Left ventricle myocardium inferior (tissue), 1 donor: ENCODE data around the gene ANKRD61. TPM values are rescaled to one million over a fixed set of nuclear protein-coding genes. Genes with fewer than 3 reads are reported as not detected.
A peak's percentile ranks its signal among the peaks of the same experiment; 100 is the strongest.

Source experiments
- DNase-seq: peaks from one replicate; pipeline ENCODE4 v3.0.0-alpha.2; 2020
- H3K27ac ChIP-seq: fragments of 200-600 bp; replicated peaks from 2 replicates; pipeline ENCODE4 v1.8.0; 2021
- H3K27me3 ChIP-seq: fragments of 200-600 bp; 2 replicates; pipeline ENCODE4 v1.8.0; 2021; ENCODE audit warnings: low read depth
- H3K36me3 ChIP-seq: fragments of 200-600 bp; 2 replicates; pipeline ENCODE4 v1.8.0; 2021
- H3K4me1 ChIP-seq: fragments of 200-600 bp; 2 replicates; pipeline ENCODE4 v1.8.0; 2021
- H3K4me3 ChIP-seq: fragments of 200-600 bp; 2 replicates; pipeline ENCODE4 v1.8.0; 2021; ENCODE audit warnings: mild to moderate bottlenecking, moderate library complexity
- H3K9me3 ChIP-seq: fragments of 200-600 bp; replicated peaks from 2 replicates; pipeline ENCODE4 v1.8.0; 2021
- intact Hi-C: fragments of 100-400 bp; cut with micrococcal nuclease; formaldehyde crosslinking; loops from one replicate; pipeline ENCODE4 v1.11.0; 2022
- total RNA-seq: library from RNA; stranded (reverse); fragmentation: NEBNext Ultra II Directional; extraction: Animal tissue kit (Norgen Biotek cat#: 25700); gene quantifications from one replicate; pipeline ENCODE4 v1.2.1, GENCODE V29; 2021
- TF ChIP-seq, protein P1 (sequence below): fragments of 200-600 bp; IDR thresholded peaks from 2 replicates; pipeline ENCODE4 v1.8.0; 2021; ENCODE audit warnings: antibody characterized with exemption, mild to moderate bottlenecking, borderline replicate concordance
- donor health status: DM: no; HTN: yes; CAD: no; lungs with severe emphysema.

Gene ANKRD61
- total RNA-seq, 1 donor from 2014 or later: not detected

DNA sequence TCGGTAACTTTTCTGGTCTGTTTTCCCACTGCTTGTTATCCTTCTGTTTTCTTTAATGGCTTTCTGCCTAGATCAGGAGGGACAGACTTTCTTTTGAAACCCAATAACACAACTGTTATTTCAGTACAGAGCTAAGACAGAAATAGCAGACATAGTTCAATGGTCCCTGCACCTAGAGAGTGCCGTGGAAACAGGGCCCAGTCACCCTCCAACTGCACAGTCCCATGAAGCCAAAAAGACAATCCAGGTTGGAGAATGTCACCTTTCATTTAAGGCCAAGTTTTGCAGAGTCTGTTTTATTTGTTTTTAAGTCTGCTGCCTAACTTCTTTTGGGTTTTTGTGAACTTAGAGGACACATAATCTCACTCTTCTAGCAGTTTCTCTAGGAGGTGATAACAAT is 19.6 kb upstream of the ANKRD61 start:
- H3K36me3 ChIP-seq: peaks cover 19% of the 10 kb centered on the region
- no peak overlapping the region for H3K4me3 ChIP-seq
- DNase-seq: no peak
- H3K27ac ChIP-seq: peak overlapping the region; percentile 99
- TF ChIP-seq, protein P1, sequence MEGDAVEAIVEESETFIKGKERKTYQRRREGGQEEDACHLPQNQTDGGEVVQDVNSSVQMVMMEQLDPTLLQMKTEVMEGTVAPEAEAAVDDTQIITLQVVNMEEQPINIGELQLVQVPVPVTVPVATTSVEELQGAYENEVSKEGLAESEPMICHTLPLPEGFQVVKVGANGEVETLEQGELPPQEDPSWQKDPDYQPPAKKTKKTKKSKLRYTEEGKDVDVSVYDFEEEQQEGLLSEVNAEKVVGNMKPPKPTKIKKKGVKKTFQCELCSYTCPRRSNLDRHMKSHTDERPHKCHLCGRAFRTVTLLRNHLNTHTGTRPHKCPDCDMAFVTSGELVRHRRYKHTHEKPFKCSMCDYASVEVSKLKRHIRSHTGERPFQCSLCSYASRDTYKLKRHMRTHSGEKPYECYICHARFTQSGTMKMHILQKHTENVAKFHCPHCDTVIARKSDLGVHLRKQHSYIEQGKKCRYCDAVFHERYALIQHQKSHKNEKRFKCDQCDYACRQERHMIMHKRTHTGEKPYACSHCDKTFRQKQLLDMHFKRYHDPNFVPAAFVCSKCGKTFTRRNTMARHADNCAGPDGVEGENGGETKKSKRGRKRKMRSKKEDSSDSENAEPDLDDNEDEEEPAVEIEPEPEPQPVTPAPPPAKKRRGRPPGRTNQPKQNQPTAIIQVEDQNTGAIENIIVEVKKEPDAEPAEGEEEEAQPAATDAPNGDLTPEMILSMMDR: no peak
- intact Hi-C loops: no loop called here
- H3K4me1 ChIP-seq: peaks cover 82% of the 10 kb centered on the region
- H3K9me3 ChIP-seq: no peaks in the 10 kb centered on the region
- no peaks in the 10 kb centered on the region for H3K27me3 ChIP-seq

- H3K4me3 ChIP-seq: no peak overlapping the region
- peak overlapping the region; percentile 99 for H3K27ac ChIP-seq
- intact Hi-C loops: no loop called here
- no peaks in the 10 kb centered on the region for H3K9me3 ChIP-seq
- no peaks in the 10 kb centered on the region for H3K27me3 ChIP-seq
- H3K36me3 ChIP-seq: peaks cover 29% of the 10 kb centered on the region
- no peak for DNase-seq
- peaks cover 78% of the 10 kb centered on the region for H3K4me1 ChIP-seq
- TF ChIP-seq, protein P1: no peak
These were observed 18.6 kb upstream of the ANKRD61 start for GRCh38 chr7:6012355-6013104.

GRCh38 chr7:6015917-6016652 is 15.1 kb upstream of the ANKRD61 start:
- Histone ChIP-seq H3K27ac (peak overlapping the region; percentile 70), H3K27me3 (no peaks in the 10 kb centered on the region), H3K4me3 (no peak overlapping the region), H3K4me1 (peaks cover 46% of the 10 kb centered on the region), H3K9me3 (no peaks in the 10 kb centered on the region), H3K36me3 (peaks cover 64% of the 10 kb centered on the region)
- intact Hi-C loops: no loop called here
- peak; percentile 74 for DNase-seq
- TF ChIP-seq, protein P1: no peak

DNA sequence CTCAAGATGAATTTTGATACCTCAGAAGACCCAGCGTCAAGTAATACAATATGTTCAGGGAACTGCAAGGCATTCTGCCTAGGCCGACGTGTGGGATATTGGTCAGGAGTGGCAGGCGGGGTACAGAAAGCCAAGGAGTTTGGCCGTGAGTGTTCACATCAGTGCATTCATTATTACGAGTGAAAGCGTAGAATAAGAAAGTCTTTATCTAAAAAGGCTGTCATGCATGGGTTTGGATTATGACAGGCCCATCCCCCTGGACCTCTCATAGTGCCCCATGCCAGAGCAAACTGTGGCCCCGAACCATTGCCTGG is 14.6 kb upstream of the ANKRD61 start:
- Histone ChIP-seq H3K27ac (peak overlapping the region; percentile 70), H3K27me3 (no peaks in the 10 kb centered on the region), H3K4me1 (peaks cover 41% of the 10 kb centered on the region), H3K4me3 (no peak overlapping the region), H3K36me3 (peaks cover 70% of the 10 kb centered on the region), H3K9me3 (no peaks in the 10 kb centered on the region)
- TF ChIP-seq, protein P1: no peak
- no peak for DNase-seq
- intact Hi-C loops: no loop called here

DNA sequence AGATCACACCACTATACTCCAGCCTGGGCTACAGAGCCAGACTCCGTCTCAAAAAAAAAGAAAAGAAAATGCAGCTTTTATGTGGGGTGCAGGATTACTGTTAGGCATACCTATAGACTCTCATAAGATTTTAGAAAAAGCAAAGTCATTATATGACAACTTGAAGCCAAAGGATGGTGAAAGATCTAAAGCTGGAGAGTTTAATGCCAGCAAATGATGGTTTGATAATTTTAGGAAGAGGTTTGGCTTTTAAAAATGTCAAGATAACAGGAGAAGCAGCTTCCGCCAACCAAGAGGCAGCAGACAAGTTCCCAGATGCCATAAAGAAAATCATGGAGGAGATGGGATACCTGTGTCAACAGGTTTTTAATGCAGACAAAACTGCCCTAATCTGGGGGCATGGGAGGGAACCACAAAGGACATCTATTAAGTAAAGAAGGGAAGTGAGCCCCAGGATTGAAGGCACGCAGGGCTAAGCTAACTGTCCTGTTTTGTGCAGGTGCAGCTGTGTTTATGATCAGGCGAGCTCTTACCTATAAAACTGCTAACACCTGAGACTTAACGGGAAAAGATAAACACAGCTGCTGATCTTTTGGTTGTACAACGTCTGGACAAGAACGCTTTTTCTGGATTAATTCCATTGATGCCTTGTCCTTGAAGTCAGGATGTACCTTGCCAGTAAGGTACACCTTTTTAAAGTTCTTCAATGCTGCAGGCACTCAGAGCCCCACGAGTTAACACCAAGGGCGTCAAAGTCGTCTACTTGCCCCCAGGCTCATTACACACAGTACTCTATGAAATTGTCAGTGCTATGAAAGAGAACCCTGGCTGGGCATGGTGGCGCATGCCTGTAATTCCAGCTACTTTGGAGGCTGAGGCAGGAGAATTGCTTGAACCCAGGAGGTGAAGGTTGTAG is 10.5 kb upstream of the ANKRD61 start:
- Histone ChIP-seq H3K27ac (no peak overlapping the region), H3K4me3 (no peak overlapping the region), H3K27me3 (no peaks in the 10 kb centered on the region), H3K36me3 (peaks cover 99% of the 10 kb centered on the region), H3K9me3 (no peaks in the 10 kb centered on the region), H3K4me1 (peaks cover 10% of the 10 kb centered on the region)
- intact Hi-C loops: no loop called here
- no peak for DNase-seq
- TF ChIP-seq, protein P1: no peak
